H9 (cell line): Measurements from ENCODE around the gene IDE. TPM values are rescaled to one million over a fixed set of nuclear protein-coding genes. Genes with fewer than 3 reads are reported as not detected.

ENCODE experiments used
- DNase-seq: peaks from one replicate; pipeline ENCODE4 v3.0.0-alpha.2; 2017
- H2AFZ ChIP-seq: one replicate; pipeline ENCODE4 v1.6.1; 2013; ENCODE audit warnings: mild to moderate bottlenecking, low read length, control low read depth, moderate library complexity
- H2AK5ac ChIP-seq: 2 replicates; pipeline ENCODE4 v1.6.1; 2013; ENCODE audit warnings: low read length, control low read depth, mixed read lengths; ENCODE audit not compliant: insufficient read length
- H2BK120ac ChIP-seq: one replicate; pipeline ENCODE4 v1.6.1; 2013; ENCODE audit warnings: low read depth, mild to moderate bottlenecking, low read length, control low read depth, inconsistent platforms; ENCODE audit not compliant: poor library complexity, severe bottlenecking
- H2BK12ac ChIP-seq: 2 replicates; pipeline ENCODE4 v1.6.1; 2013; ENCODE audit warnings: low read length, control low read depth, mixed read lengths, low read depth; ENCODE audit not compliant: insufficient read length
- H2BK15ac ChIP-seq: 2 replicates; pipeline ENCODE4 v1.6.1; 2013; ENCODE audit warnings: low read depth, low read length, control low read depth
- H2BK20ac ChIP-seq: one replicate; pipeline ENCODE4 v1.6.1; 2013; ENCODE audit warnings: low read depth, mild to moderate bottlenecking, low read length, control low read depth, inconsistent platforms; ENCODE audit not compliant: poor library complexity, severe bottlenecking
- H2BK5ac ChIP-seq: 2 replicates; pipeline ENCODE4 v1.6.1; 2013; ENCODE audit warnings: low read length, control low read depth, mixed read lengths; ENCODE audit not compliant: insufficient read length
- H3K14ac ChIP-seq: 2 replicates; pipeline ENCODE4 v1.6.1; 2013; ENCODE audit warnings: low read length, control low read depth; ENCODE audit not compliant: insufficient read depth
- H3K18ac ChIP-seq: 2 replicates; pipeline ENCODE4 v1.6.1; 2013; ENCODE audit warnings: low read depth, mild to moderate bottlenecking, mixed read lengths, low read length, control low read depth; ENCODE audit not compliant: insufficient read length
- H3K23ac ChIP-seq: 2 replicates; pipeline ENCODE4 v1.6.1; 2013; ENCODE audit warnings: low read length, control low read depth, mixed read lengths, low read depth; ENCODE audit not compliant: insufficient read length
- H3K23me2 ChIP-seq: 2 replicates; pipeline ENCODE4 v1.6.1; 2013; ENCODE audit warnings: low read depth, mild to moderate bottlenecking, mixed read lengths, low read length, control low read depth; ENCODE audit not compliant: insufficient read length, poor library complexity, severe bottlenecking
- H3K27ac ChIP-seq: 2 replicates; pipeline ENCODE4 v1.5.1; 2013; ENCODE audit warnings: low read length, control low read depth, mixed read lengths, low read depth; ENCODE audit not compliant: insufficient read length
- H3K27me3 ChIP-seq: 2 replicates; pipeline ENCODE4 v1.6.1; 2013; ENCODE audit warnings: low read length, control low read depth, inconsistent platforms; ENCODE audit not compliant: insufficient read depth
- H3K4ac ChIP-seq: 2 replicates; pipeline ENCODE4 v1.6.1; 2013; ENCODE audit warnings: low read depth, mild to moderate bottlenecking, control low read depth, inconsistent platforms, low read length, moderate library complexity
- H3K4me1 ChIP-seq: 2 replicates; pipeline ENCODE4 v1.6.1; 2013; ENCODE audit warnings: low read length, control low read depth, inconsistent platforms; ENCODE audit not compliant: insufficient read depth
- H3K4me2 ChIP-seq: 2 replicates; pipeline ENCODE4 v1.6.1; 2013; ENCODE audit warnings: low read length, control low read depth, mixed read lengths; ENCODE audit not compliant: insufficient read length, insufficient read depth
- H3K56ac ChIP-seq: 2 replicates; pipeline ENCODE4 v1.6.1; 2013; ENCODE audit warnings: low read depth, mild to moderate bottlenecking, mixed read lengths, low read length, control low read depth; ENCODE audit not compliant: insufficient read length
- H3K79me1 ChIP-seq: 2 replicates; pipeline ENCODE4 v1.6.1; 2013; ENCODE audit warnings: low read depth, mild to moderate bottlenecking, moderate library complexity, low read length, control low read depth, inconsistent platforms; ENCODE audit not compliant: insufficient read depth, poor library complexity, severe bottlenecking
- H3K79me2 ChIP-seq: 2 replicates; pipeline ENCODE4 v1.6.1; 2013; ENCODE audit warnings: low read length, control low read depth, inconsistent platforms; ENCODE audit not compliant: insufficient read depth
- H3K9ac ChIP-seq: 2 replicates; pipeline ENCODE4 v1.6.1; 2013; ENCODE audit warnings: low read length, control low read depth, mixed read lengths; ENCODE audit not compliant: insufficient read length; ENCODE audit errors: extremely low read depth
- H3K9me3 ChIP-seq: one replicate; pipeline ENCODE4 v1.6.1; 2013; ENCODE audit warnings: low read depth, low read length, inconsistent platforms; ENCODE audit not compliant: control insufficient read depth
- H3T11ph ChIP-seq: one replicate; pipeline ENCODE4 v1.6.1; 2013; ENCODE audit warnings: mild to moderate bottlenecking, low read length, control low read depth, inconsistent platforms
- H4K20me1 ChIP-seq: one replicate; pipeline ENCODE4 v1.6.1; 2013; ENCODE audit not compliant: control insufficient read depth, insufficient read length, insufficient read depth
- H4K5ac ChIP-seq: 2 replicates; pipeline ENCODE4 v1.6.1; 2013; ENCODE audit warnings: low read depth, mild to moderate bottlenecking, mixed read lengths, low read length, control low read depth; ENCODE audit not compliant: insufficient read length
- H4K8ac ChIP-seq: replicated peaks from 2 replicates; pipeline ENCODE4 v1.6.1; 2013; ENCODE audit warnings: low read length, control low read depth, mixed read lengths, low read depth; ENCODE audit not compliant: insufficient read length
- H4K91ac ChIP-seq: 2 replicates; pipeline ENCODE4 v1.6.1; 2013; ENCODE audit warnings: low read depth, mild to moderate bottlenecking, moderate library complexity, mixed read lengths, low read length, control low read depth; ENCODE audit not compliant: insufficient read length
- H3K27ac Mint-ChIP-seq, 3 experiments: 2 replicates in 2 of 3; 3 replicates in 1 of 3; pipeline ENCODE4 v1.8.0; 2020 to 2021; ENCODE audit warnings: mixed read lengths in 3 of 3, mild to moderate bottlenecking in 1 of 3, moderate library complexity in 1 of 3
- H3K27me3 Mint-ChIP-seq: 2 replicates; pipeline ENCODE4 v1.8.0; 2021; ENCODE audit warnings: low read depth, mild to moderate bottlenecking, moderate library complexity, mixed read lengths
- H3K36me3 Mint-ChIP-seq, 3 experiments: 2 replicates in 2 of 3; 3 replicates in 1 of 3; pipeline ENCODE4 v1.8.0; 2020 to 2021; ENCODE audit warnings: low read depth in 3 of 3, mixed read lengths in 3 of 3; ENCODE audit not compliant: insufficient read depth in 1 of 3
- H3K4me1 Mint-ChIP-seq, 2 experiments: 2 replicates each; pipeline ENCODE4 v1.8.0; 2020; ENCODE audit warnings: mixed read lengths in 2 of 2
- H3K4me3 Mint-ChIP-seq, 2 experiments: 2 replicates in 1 of 2; 3 replicates in 1 of 2; pipeline ENCODE4 v1.8.0; 2020 to 2021; ENCODE audit warnings: mild to moderate bottlenecking in 2 of 2, mixed read lengths in 2 of 2, moderate library complexity in 1 of 2
- H3K9me3 Mint-ChIP-seq, 2 experiments: 2 replicates in 1 of 2; 3 replicates in 1 of 2; pipeline ENCODE4 v1.8.0; 2020; ENCODE audit warnings: mild to moderate bottlenecking in 2 of 2, mixed read lengths in 2 of 2, moderate library complexity in 1 of 2
- WGBS: extraction: QIAGEN DNeasy Blood & Tissue Kit; methylation state at CpG from one replicate; pipeline ENCODE4 v1.1.7; 2013; ENCODE audit warnings: missing lambda C conversion rate, low lambda C conversion rate, mixed read lengths; ENCODE audit not compliant: insufficient read length; ENCODE audit errors: extremely low coverage; 5-methylcytosine and 5-hydroxymethylcytosine counted together
- total RNA-seq: library from RNA; stranded (reverse); gene quantifications from 2 replicates; pipeline ENCODE4 v1.2.1, GENCODE V29; 2021
- TF ChIP-seq, protein P1 (sequence below): fragments of 200-600 bp; sonication (generic); conservative IDR thresholded peaks from 3 replicates; pipeline ENCODE4 v1.8.0; 2021; ENCODE audit warnings: antibody characterized with exemption, mild to moderate bottlenecking

Gene IDE
- total RNA-seq, 1 experiment from 2014 or later = 48.9 TPM

DNA sequence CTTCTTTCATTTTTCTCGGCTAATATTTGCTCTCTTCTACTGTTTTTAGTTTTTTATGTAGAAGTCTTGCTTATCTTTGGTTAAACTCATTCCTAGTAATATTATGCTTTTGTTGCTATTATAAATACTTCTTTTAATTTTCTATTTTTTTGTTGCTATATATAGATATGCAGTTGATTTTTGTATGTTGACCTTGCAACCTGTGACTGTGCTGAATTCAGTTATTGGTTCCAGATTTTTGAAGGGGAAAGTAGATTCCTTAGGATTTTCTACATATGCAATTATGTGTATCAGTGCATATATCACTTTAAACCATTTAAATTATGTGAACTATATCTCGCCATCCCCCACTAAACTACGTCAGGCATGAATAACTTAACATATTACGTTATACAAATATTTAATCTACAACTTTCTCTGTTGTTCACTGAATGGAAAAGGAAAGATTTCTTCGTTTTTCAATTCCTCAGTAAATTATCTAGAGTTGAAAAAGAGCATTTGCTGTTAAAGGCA, 71.5 kb downstream of the IDE start:
- H3K27ac ChIP-seq = no peak overlapping the region
- H4K5ac ChIP-seq = no peak overlapping the region
- no peak overlapping the region for H2BK20ac ChIP-seq
- Mint-ChIP-seq H3K27ac (no peak overlapping the region), H3K36me3 (peaks cover 6 to 48% (median 26%) of the 10 kb centered on the region in 3 experiments; a peak in 6 of 7 replicates), H3K9me3 (no peaks in the 10 kb centered on the region), H3K4me1 (no peaks in the 10 kb centered on the region), H3K27me3 (no peaks in the 10 kb centered on the region), H3K4me3 (no peak overlapping the region)
- no peak overlapping the region for H2BK120ac ChIP-seq
- no peak for DNase-seq
- TF ChIP-seq, protein P1, sequence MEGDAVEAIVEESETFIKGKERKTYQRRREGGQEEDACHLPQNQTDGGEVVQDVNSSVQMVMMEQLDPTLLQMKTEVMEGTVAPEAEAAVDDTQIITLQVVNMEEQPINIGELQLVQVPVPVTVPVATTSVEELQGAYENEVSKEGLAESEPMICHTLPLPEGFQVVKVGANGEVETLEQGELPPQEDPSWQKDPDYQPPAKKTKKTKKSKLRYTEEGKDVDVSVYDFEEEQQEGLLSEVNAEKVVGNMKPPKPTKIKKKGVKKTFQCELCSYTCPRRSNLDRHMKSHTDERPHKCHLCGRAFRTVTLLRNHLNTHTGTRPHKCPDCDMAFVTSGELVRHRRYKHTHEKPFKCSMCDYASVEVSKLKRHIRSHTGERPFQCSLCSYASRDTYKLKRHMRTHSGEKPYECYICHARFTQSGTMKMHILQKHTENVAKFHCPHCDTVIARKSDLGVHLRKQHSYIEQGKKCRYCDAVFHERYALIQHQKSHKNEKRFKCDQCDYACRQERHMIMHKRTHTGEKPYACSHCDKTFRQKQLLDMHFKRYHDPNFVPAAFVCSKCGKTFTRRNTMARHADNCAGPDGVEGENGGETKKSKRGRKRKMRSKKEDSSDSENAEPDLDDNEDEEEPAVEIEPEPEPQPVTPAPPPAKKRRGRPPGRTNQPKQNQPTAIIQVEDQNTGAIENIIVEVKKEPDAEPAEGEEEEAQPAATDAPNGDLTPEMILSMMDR = no peak
- no peak overlapping the region for H3T11ph ChIP-seq
- H4K8ac ChIP-seq = no peak overlapping the region
- no peak overlapping the region for H2AK5ac ChIP-seq
- 100% methylated on average over 3 of the region's 5 CpGs for WGBS
- H3K23ac ChIP-seq = no peak overlapping the region
- no peak overlapping the region for H3K18ac ChIP-seq
- no peak overlapping the region for H3K9ac ChIP-seq
- no peaks in the 10 kb centered on the region for H3K23me2 ChIP-seq
- H3K4ac ChIP-seq = no peak overlapping the region
- no peaks in the 10 kb centered on the region for H3K79me1 ChIP-seq
- no peaks in the 10 kb centered on the region for H3K27me3 ChIP-seq
- no peak overlapping the region for H3K56ac ChIP-seq
- no peak overlapping the region for H3K14ac ChIP-seq
- H3K79me2 ChIP-seq = no peaks in the 10 kb centered on the region
- no peaks in the 10 kb centered on the region for H3K4me1 ChIP-seq
- no peak overlapping the region for H4K91ac ChIP-seq
- H2AFZ ChIP-seq = no peak overlapping the region
- no peak overlapping the region for H3K4me2 ChIP-seq
- H4K20me1 ChIP-seq = no peaks in the 10 kb centered on the region
- H2BK15ac ChIP-seq = no peak overlapping the region
- no peak overlapping the region for H2BK5ac ChIP-seq
- no peak overlapping the region for H2BK12ac ChIP-seq
- H3K9me3 ChIP-seq = no peaks in the 10 kb centered on the region
